ENCODE data around the gene DISP2. TPM values are rescaled to one million over a fixed set of nuclear protein-coding genes. Genes with fewer than 3 reads are reported as not detected.
A peak's percentile ranks its signal among the peaks of the same experiment; 100 is the strongest.

The DISP2 gene
- total RNA-seq, 1 donor = 0.36 TPM

DNA sequence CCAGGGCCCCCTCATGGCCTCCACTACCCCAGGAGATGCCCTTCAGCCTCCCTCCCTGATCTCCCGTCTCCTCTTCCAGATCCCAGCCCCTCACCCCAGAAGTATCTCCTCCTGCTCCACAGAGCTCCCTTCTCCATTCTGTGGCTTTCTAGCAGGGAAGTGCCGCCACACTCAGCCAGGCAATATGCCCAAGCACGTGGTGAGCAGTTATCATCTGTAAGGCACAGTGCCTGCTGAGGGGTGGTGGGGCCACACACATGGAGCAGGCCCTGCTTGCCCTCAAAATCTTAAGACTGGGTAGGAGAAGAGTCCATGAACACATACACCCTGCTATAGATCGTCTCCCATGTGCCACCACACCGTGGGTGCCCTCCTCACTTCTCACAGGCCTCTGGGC lies 9.5 kb upstream of the DISP2 start:
- no peaks in the 10 kb centered on the region for H3K27me3 ChIP-seq (ENCODE audit: insufficient read depth, low read length)
- H3K79me2 ChIP-seq (ENCODE audit: insufficient read depth, low read length) = no peaks in the 10 kb centered on the region
- no peak overlapping the region for H3K4me3 ChIP-seq (ENCODE audit: insufficient read depth, low read length)
- DNase-seq (ENCODE audit: insufficient read length, low spot score, missing footprints) = no peak
- no peak overlapping the region for H2AFZ ChIP-seq (ENCODE audit: low read length)
- H3K27ac ChIP-seq (ENCODE audit: low read depth, low read length) = no peak overlapping the region
- no peaks in the 10 kb centered on the region for H3K36me3 ChIP-seq (ENCODE audit: insufficient read depth, low read length)
- H4K20me1 ChIP-seq (ENCODE audit: insufficient read depth, low read length) = no peaks in the 10 kb centered on the region
- no peak overlapping the region for H3K4me2 ChIP-seq (ENCODE audit: insufficient read depth, low read length)
- TF ChIP-seq, protein P1, sequence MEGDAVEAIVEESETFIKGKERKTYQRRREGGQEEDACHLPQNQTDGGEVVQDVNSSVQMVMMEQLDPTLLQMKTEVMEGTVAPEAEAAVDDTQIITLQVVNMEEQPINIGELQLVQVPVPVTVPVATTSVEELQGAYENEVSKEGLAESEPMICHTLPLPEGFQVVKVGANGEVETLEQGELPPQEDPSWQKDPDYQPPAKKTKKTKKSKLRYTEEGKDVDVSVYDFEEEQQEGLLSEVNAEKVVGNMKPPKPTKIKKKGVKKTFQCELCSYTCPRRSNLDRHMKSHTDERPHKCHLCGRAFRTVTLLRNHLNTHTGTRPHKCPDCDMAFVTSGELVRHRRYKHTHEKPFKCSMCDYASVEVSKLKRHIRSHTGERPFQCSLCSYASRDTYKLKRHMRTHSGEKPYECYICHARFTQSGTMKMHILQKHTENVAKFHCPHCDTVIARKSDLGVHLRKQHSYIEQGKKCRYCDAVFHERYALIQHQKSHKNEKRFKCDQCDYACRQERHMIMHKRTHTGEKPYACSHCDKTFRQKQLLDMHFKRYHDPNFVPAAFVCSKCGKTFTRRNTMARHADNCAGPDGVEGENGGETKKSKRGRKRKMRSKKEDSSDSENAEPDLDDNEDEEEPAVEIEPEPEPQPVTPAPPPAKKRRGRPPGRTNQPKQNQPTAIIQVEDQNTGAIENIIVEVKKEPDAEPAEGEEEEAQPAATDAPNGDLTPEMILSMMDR (IDR thresholded peaks at IDR 0.05; ENCODE audit: extremely low read depth, low read depth, low read length) = no peak
- H3K9me3 ChIP-seq (ENCODE audit: low read depth, low read length) = no peaks in the 10 kb centered on the region
- peaks cover 10% of the 10 kb centered on the region for H3K4me1 ChIP-seq (ENCODE audit: insufficient read depth, low read length)

DNA sequence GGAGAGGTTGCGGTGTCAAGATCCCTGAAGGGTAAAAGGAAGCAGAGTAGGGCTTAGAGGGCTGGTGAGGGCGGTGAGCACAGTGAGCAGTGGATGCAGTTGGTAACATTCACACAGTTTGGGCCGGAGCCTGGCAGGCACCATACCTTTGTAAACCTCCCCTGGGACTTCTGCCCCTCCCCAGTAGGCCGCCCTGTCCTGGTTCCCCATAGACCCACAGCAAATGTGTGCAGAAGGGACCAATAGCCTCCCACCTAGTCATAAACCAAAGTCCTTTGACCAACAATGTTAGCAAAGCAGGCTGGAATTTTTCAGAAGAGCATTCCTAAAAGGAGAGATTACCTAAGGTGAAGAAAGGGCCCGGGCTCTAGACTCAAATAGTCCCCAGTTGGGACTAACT lies 8.9 kb upstream of the DISP2 start:
- TF ChIP-seq, protein P1 (IDR thresholded peaks at IDR 0.05; ENCODE audit: extremely low read depth, low read depth, low read length) = no peak
- H3K79me2 ChIP-seq (ENCODE audit: insufficient read depth, low read length) = no peaks in the 10 kb centered on the region
- H2AFZ ChIP-seq (ENCODE audit: low read length) = no peak overlapping the region
- no peak overlapping the region for H3K4me2 ChIP-seq (ENCODE audit: insufficient read depth, low read length)
- no peaks in the 10 kb centered on the region for H3K9me3 ChIP-seq (ENCODE audit: low read depth, low read length)
- no peak overlapping the region for H3K27ac ChIP-seq (ENCODE audit: low read depth, low read length)
- H4K20me1 ChIP-seq (ENCODE audit: insufficient read depth, low read length) = no peaks in the 10 kb centered on the region
- H3K4me3 ChIP-seq (ENCODE audit: insufficient read depth, low read length) = no peak overlapping the region
- no peak for DNase-seq (ENCODE audit: insufficient read length, low spot score, missing footprints)
- H3K36me3 ChIP-seq (ENCODE audit: insufficient read depth, low read length) = no peaks in the 10 kb centered on the region
- no peaks in the 10 kb centered on the region for H3K27me3 ChIP-seq (ENCODE audit: insufficient read depth, low read length)
- H3K4me1 ChIP-seq (ENCODE audit: insufficient read depth, low read length) = peaks cover 7% of the 10 kb centered on the region

DNA sequence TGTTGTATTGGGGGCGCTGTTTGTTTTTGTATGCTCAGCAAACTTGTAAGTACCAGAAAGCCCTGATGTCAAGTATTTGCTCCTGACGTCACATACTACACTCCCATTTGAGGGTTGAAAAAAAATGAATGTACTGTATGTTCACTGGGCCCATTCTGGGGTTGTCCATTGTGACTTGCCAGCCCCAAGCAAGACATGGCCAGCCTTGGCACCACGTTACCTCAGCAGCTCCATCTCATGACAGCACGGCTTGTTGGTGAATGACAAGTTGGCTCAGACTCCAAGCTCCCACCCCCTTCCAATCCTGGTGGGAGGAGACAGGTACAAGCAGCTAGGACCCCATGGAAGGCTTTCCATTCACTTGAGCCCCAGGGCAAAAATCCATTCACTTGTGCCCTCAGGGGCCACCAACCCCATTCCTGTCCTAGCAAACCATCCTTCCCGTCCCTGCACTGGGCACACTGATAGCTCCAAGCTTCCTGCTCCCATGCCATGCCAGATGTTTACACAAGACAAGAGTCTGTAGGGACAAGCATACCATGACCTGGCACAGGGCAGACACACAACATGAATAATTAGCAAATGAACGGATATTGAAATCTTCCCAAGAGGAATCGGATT lies 5.6 kb upstream of the DISP2 start:
- Histone ChIP-seq H3K4me1 (ENCODE audit: insufficient read depth, low read length) (peaks cover 9% of the 10 kb centered on the region), H3K36me3 (ENCODE audit: insufficient read depth, low read length) (no peaks in the 10 kb centered on the region), H2AFZ (ENCODE audit: low read length) (no peak overlapping the region), H3K4me2 (ENCODE audit: insufficient read depth, low read length) (no peak overlapping the region), H3K9me3 (ENCODE audit: low read depth, low read length) (no peaks in the 10 kb centered on the region), H4K20me1 (ENCODE audit: insufficient read depth, low read length) (no peaks in the 10 kb centered on the region), H3K27me3 (ENCODE audit: insufficient read depth, low read length) (no peaks in the 10 kb centered on the region), H3K79me2 (ENCODE audit: insufficient read depth, low read length) (no peaks in the 10 kb centered on the region), H3K4me3 (ENCODE audit: insufficient read depth, low read length) (no peak overlapping the region), H3K27ac (ENCODE audit: low read depth, low read length) (no peak overlapping the region)
- DNase-seq (ENCODE audit: insufficient read length, low spot score, missing footprints) = peak; percentile 22
- TF ChIP-seq, protein P1 (IDR thresholded peaks at IDR 0.05; ENCODE audit: extremely low read depth, low read depth, low read length) = no peak

DNA sequence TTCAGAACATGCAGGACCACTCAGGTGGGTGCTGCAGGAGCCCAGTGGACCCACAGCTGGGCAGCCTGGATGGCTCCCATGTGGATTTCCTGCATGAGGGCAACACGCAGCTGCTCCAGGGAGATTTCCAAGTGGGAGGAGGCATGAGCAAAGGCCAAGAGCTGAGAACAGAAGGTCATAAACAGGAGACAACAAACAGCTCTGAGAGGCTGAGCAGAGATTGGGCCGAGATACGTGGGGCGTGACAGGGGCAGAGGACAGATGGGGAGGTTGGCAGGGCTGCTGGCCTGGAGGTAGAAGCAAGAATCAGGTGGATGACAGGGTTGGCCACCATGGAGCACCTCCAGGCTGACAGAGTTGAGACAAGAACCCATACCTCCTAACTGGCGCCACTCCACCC lies 4.3 kb upstream of the DISP2 start:
- Histone ChIP-seq H3K79me2 (ENCODE audit: insufficient read depth, low read length) (no peaks in the 10 kb centered on the region), H3K27me3 (ENCODE audit: insufficient read depth, low read length) (peaks cover 2% of the 10 kb centered on the region), H3K4me1 (ENCODE audit: insufficient read depth, low read length) (peaks cover 12% of the 10 kb centered on the region), H3K9me3 (ENCODE audit: low read depth, low read length) (no peaks in the 10 kb centered on the region), H3K4me2 (ENCODE audit: insufficient read depth, low read length) (no peak overlapping the region), H2AFZ (ENCODE audit: low read length) (no peak overlapping the region), H3K4me3 (ENCODE audit: insufficient read depth, low read length) (no peak overlapping the region), H3K27ac (ENCODE audit: low read depth, low read length) (no peak overlapping the region), H4K20me1 (ENCODE audit: insufficient read depth, low read length) (no peaks in the 10 kb centered on the region), H3K36me3 (ENCODE audit: insufficient read depth, low read length) (no peaks in the 10 kb centered on the region)
- no peak for DNase-seq (ENCODE audit: insufficient read length, low spot score, missing footprints)
- TF ChIP-seq, protein P1 (IDR thresholded peaks at IDR 0.05; ENCODE audit: extremely low read depth, low read depth, low read length) = no peak
